Stimulated activated CD8-positive, alpha-beta memory T cell treated with anti-CD3 and anti-CD28 coated beads, Interleukin-7, amount 100 ng/mL, for 48 hours (primary cell): ENCODE data around the gene PDE8B.

ENCODE experiments used
- DNase-seq, 2 donors: peaks; one replicate each; pipeline ENCODE4 v3.0.0-alpha.2; 2020; ENCODE audit warnings: low read depth in 1 of 2; ENCODE audit errors: extremely low read depth in 1 of 2

The PDE8B gene

DNA sequence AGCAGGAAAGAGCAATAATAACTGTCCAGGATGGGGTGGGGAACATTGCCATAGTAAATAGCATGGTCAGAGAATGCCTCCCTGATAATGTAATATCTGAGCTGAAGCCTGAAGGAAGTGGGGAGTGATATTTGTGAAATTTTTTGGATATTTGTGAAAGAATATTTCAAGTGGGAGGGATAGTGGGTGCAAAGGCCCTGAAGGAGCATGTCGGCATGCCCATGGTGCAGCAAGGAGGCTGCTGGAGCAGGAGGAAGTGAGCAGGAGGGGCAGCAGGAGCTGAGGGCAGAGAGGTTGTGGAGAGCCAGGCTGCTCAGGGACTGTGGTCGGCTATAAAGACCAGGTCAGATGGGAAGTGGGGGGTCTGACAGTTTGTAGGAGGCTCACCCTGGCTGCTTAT lies 21.1 kb upstream of the PDE8B start:
- DNase-seq = no peak

- DNase-seq = no peak
These were observed 17.9 kb upstream of the PDE8B start for GRCh38 chr5:77192441-77193050.

GRCh38 chr5:77194762-77195161 lies 15.7 kb upstream of the PDE8B start:
- no peak for DNase-seq

DNA sequence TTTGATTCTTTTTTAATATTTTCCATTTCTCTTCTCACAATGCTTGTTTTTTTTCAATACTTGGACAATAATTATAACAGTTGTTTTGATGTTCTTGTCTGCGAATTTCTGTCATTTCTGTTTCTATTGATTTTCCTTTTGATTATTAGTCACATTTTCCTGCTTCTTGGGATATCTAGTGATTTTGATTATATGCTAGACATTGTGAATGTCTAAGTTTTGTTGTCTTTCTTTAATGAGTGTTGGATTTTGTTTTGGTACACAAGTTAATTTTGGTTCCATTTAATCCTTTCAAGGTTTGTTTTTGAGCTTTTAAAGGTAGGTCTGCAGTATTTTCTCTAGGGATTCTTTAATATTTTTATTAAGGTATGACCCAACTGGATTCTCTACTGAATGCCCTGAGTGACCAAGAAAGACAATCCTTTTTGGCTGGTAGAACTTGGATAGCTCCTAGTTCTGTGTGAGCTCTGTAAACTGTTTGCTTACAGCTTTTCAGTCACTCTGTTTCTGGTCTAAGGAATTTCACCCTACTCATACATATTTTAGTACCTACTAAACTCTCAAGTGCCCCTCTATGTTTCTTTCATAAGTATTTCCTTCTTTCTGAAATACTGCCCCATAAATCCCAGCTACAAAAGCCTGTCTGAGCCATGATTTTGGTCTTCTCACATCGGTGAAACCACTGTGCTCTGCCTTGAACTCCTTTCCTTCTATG lies 12.5 kb upstream of the PDE8B start:
- no peak for DNase-seq

DNA sequence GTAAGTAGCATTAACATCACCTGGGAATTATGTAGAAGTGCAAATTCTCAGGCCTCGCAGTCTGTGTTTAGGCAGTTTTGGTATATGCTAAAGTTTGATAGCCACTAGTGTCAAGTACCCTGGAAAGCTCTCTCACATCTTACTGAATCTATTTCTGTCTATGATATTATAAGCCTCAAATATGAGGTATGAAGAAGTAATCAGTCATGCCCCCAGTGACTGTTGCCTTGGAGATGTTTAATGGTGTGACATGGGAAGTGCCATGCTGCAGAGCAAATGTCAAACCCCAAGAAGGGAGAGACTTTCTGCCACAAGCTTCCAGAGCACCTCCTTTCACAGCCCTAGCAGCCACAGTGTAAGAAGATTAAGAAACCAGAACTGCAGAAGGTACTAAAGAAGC lies 9.8 kb upstream of the PDE8B start:
- no peak for DNase-seq

- no peak for DNase-seq
These were observed 8.3 kb upstream of the PDE8B start for GRCh38 chr5:77202145-77202544.

DNA sequence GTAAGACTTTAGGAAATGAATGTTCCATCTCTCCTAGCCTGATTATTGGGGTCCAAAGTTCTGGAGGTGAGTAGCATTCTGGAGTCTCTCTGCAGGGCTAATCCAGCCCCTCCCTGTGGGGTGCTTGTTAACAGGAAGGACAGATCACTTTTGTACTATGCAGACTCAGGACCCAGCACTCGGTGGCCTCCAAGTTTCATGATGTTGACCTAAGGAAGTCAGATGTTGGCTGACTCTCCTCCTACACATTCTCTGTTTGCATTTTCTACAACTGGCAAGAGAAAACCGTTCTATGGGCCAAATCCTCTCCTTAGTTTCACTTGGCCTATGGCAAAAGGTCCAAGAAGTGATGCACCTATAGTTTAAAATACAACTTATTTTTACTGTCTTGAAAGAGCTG lies 5.5 kb upstream of the PDE8B start:
- DNase-seq = no peak

DNA sequence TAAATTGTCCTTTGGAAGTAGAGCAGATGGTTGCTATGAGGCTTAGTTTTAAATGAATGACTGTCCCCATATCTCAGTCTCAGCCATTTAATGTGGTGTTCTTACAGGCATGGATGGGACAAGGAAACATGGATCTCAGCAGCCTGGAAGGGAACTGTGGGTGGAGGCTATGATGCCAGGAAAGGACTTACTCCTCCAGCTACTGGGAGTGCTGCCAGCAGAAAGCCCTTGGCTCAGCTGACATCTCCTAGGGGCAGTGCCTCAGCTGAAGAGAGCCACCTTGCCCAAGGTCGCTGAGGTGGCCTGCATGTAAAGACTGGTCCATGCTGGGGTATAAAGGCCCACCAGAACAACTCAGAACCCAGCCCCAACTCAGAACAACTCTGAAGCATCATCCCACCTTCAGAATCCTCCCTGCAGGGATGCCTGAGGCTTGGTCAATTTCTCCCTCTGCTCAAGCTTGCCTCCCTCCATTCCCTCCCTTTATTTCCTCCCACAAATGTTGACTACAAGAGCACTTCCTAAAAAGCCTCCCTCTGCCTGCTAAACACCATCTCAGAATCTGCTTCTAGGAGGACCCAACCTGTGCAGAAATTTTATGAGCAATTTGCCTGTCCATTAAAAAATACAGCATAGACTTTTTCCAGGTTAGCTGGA lies 1.8 kb upstream of the PDE8B start:
- no peak for DNase-seq

GRCh38 chr5:77209495-77210090 lies 887 bp upstream of the PDE8B start:
- no peak for DNase-seq

- no peak for DNase-seq
These were observed 647 bp downstream of the PDE8B start for GRCh38 chr5:77210964-77211690.

DNA sequence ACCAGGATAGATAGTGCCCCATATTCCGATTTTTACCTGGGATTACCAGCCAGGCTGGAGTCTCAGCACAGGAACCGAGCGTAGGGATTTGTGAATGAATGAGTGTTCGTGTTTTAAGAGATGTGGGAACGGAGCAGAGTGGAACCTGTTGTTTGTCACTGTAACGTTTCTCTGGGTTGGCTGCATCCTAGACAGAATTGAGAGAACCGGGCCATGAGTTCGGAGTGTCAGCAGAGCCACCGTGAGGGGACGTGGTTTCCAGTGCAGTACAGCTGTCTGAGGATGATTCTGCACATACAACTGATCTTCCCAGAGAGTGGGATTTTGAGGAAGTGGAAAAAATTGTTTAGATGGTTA lies 1.2 kb downstream of the PDE8B start:
- DNase-seq = no peak

- DNase-seq = no peak
These were observed 3.1 kb downstream of the PDE8B start for GRCh38 chr5:77213601-77214000.

DNA sequence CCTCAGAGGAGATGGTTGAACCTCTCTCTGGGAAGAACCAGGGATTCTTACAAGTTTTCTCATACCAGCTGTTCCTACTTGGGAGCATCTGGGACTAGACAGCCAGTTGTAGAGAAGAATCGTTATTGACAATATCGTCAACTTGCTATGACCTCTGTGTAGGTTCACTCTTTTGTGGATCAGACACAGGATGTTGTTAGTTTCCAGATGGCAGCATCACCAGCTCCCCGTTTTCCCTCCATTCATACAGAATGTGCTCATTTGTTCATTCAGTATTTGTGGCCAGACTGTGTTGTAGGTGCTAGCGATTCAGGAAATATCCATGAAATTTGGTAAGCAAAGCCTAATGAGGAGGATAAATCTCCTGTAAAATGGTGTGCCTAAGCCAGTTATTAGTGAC lies 3.7 kb downstream of the PDE8B start:
- DNase-seq = no peak

DNA sequence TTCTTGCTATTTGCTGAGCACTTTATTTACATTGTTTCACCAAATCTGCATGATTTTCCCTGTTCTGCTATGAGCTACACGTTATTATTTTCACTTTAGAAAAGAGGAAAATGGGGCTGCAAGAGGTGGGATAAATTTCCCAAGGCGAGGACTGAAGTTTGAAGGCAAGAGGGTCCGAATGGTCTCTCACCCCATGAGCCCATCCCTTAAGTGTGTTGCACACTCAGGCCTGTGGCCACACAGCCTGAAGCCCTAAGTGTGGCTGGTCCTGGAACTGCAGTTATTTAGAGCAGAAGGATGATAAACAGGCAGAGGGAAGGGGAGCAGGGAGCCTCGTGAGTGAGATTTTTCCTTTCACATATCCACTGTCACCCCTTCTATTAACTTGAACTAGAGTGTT lies 7.8 kb downstream of the PDE8B start:
- DNase-seq = no peak

- no peak for DNase-seq
These were observed 10.6 kb downstream of the PDE8B start for GRCh38 chr5:77221115-77221514.

DNA sequence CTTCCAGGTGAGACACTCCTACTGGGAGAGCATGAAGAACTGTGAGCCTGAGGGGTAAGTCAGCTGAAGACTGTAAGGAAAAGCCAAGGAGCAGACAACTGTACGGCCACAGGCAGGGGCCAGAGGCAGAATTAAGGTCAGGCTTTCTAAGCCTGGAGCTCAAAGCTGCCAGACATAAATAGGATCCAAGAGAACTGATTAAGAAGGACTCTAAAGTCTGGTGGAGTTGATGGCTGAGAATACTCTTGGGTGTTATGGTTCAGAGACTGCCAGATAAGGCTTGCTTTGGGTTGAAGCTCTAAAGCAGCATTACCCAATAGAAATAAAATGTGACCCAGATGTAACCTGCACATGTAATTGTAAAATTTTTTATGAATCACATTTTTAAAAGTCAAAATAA lies 12.2 kb downstream of the PDE8B start:
- DNase-seq = no peak

DNA sequence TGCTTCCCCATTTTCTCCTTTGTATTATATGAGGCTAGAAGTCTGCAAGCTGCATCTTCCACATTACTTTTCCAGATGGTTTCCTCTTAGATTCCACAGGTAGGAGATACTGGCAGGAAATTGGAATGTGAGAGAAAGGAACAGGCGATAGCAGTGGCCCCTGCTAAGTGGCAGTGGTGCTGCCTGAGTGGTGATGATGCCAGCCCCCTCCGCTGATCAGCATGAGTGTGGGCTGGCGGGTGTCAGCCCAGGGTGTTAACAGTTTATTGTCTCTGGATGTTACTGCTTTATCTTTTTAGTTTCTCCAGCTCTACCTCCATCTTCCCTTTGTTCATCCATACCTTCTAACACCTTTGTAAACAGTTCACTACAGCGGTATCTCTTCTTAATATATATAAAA lies 13.2 kb downstream of the PDE8B start:
- no peak for DNase-seq

GRCh38 chr5:77224672-77225355 lies 14.3 kb downstream of the PDE8B start:
- DNase-seq = no peak

GRCh38 chr5:77225531-77225930 lies 15.1 kb downstream of the PDE8B start:
- DNase-seq = no peak

DNA sequence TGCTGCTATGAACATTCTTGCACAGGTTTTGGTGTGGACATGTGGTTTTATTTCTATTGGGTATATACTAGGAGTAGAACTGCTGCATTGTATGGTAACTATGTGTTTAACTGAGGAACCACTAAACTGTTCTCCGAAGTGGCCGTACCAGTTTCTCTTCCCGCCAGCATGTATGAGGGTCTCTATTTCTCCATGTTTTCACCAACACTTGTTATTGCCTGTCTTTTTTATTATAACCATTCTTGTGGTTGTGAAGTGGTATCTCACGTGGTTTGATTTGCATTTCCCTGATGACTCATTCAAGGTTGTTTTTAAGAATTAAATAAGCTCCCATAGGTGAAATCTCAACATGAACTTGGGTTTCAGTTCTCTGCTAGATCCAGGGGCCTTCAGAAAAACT lies 19.4 kb downstream of the PDE8B start:
- no peak for DNase-seq
